GM21529 (cell line): ENCODE data around the gene FIZ1.

Experiments used
- ATAC-seq: cut with Tn5 transposase; IDR thresholded peaks from one replicate; pipeline ENCODE4 v1.9.1; 2021; ENCODE audit not compliant: unreplicated experiment

The FIZ1 gene

GRCh38 chr19:55544014-55544413 lies 55.3 kb downstream of the FIZ1 start:
- no peak for ATAC-seq

GRCh38 chr19:55543567-55543966 lies 55.8 kb downstream of the FIZ1 start:
- no peak for ATAC-seq

- no peak for ATAC-seq
Observed at GRCh38 chr19:55542292-55542855, 56.9 kb downstream of the FIZ1 start.
